SK-N-SH treated with all-trans-retinoic acid at 6 μM for 48 hours (cell line): ENCODE data around the gene LDLRAD2.
"Not testable (repeated sequence)": the region's sequence is repeated elsewhere in the genome, so short reads cannot be mapped to it uniquely, and the experiment has no call there.

Experiments
- ATAC-seq: fragments of 200-7000 bp; cut with Tn5 transposase; 3 replicates; pipeline ENCODE4 v1.9.1; 2020; ENCODE audit warnings: mild to moderate bottlenecking, moderate library complexity
- ARNTL ChIP-seq: fragments of 450-650 bp; formaldehyde crosslinking; IDR thresholded peaks from 2 replicates; pipeline ENCODE4 v1.5.0; 2020; ENCODE audit warnings: low read depth, mild to moderate bottlenecking, moderate library complexity, borderline replicate concordance
- BACH2 ChIP-seq: fragments of 250-450 bp; sonication (Bioruptor Pico); IDR thresholded peaks from 2 replicates; pipeline ENCODE4 v1.9.0; 2021; ENCODE audit warnings: mild to moderate bottlenecking, borderline replicate concordance
- CREB5 ChIP-seq: fragments of 250-450 bp; sonication (Bioruptor Pico); IDR thresholded peaks from 2 replicates; pipeline ENCODE4 v1.5.1; 2020; ENCODE audit warnings: low read depth, mild to moderate bottlenecking, moderate library complexity
- CSDC2 ChIP-seq: fragments of 250-450 bp; sonication (Bioruptor Pico); IDR thresholded peaks from 2 replicates; pipeline ENCODE4 v1.5.0; 2020; ENCODE audit warnings: mild to moderate bottlenecking, moderate library complexity
- ESRRG ChIP-seq: fragments of 250-450 bp; sonication (Bioruptor Pico); IDR thresholded peaks from 2 replicates; pipeline ENCODE4 v1.6.1; 2021; ENCODE audit warnings: mild to moderate bottlenecking
- GLIS3 ChIP-seq: fragments of 250-450 bp; sonication (Bioruptor Pico); IDR thresholded peaks from 2 replicates; pipeline ENCODE4 v1.5.0; 2020; ENCODE audit warnings: mild to moderate bottlenecking, moderate library complexity
- ISL1 ChIP-seq: fragments of 250-450 bp; sonication (Bioruptor Pico); IDR thresholded peaks from 2 replicates; pipeline ENCODE4 v2.1.2; 2022; ENCODE audit warnings: mild to moderate bottlenecking, moderate library complexity
- OSR1 ChIP-seq: fragments of 250-450 bp; sonication (Bioruptor Pico); IDR thresholded peaks from 2 replicates; pipeline ENCODE4 v1.8.0; 2022; ENCODE audit warnings: moderate library complexity, mild to moderate bottlenecking, inconsistent platforms
- PATZ1 ChIP-seq: fragments of 250-450 bp; sonication (Bioruptor Pico); IDR thresholded peaks from 2 replicates; pipeline ENCODE4 v1.8.0; 2020; ENCODE audit warnings: mild to moderate bottlenecking, moderate library complexity, borderline replicate concordance
- POU6F1 ChIP-seq: fragments of 250-450 bp; sonication (Bioruptor Pico); IDR thresholded peaks from 2 replicates; pipeline ENCODE4 v1.8.0; 2021; ENCODE audit warnings: low read depth, mild to moderate bottlenecking, moderate library complexity, borderline replicate concordance
- PPARA ChIP-seq: fragments of 250-450 bp; sonication (Bioruptor Pico); IDR thresholded peaks from 2 replicates; pipeline ENCODE4 v1.5.0; 2020; ENCODE audit warnings: mild to moderate bottlenecking, borderline replicate concordance
- RARB ChIP-seq: fragments of 250-450 bp; sonication (Bioruptor Pico); IDR thresholded peaks from 2 replicates; pipeline ENCODE4 v1.8.0; 2021; ENCODE audit warnings: mild to moderate bottlenecking, moderate library complexity
- SNAI2 ChIP-seq: fragments of 250-450 bp; sonication (Bioruptor Pico); IDR thresholded peaks from 2 replicates; pipeline ENCODE4 v1.5.0; 2020; ENCODE audit warnings: mild to moderate bottlenecking, moderate library complexity
- TOX ChIP-seq: fragments of 250-450 bp; sonication (Bioruptor Pico); IDR thresholded peaks from 2 replicates; pipeline ENCODE4 v1.8.0; 2021; ENCODE audit warnings: mild to moderate bottlenecking, moderate library complexity, borderline replicate concordance
- ZC3H10 ChIP-seq: fragments of 250-450 bp; sonication (Bioruptor Pico); IDR thresholded peaks from 2 replicates; pipeline ENCODE4 v1.5.1; 2021; ENCODE audit warnings: mild to moderate bottlenecking, moderate library complexity
- ZFP30 ChIP-seq: fragments of 450-650 bp; formaldehyde crosslinking; IDR thresholded peaks from 2 replicates; pipeline ENCODE4 v1.5.0; 2022; ENCODE audit warnings: mild to moderate bottlenecking, moderate library complexity
- ZNF565 ChIP-seq: fragments of 450-650 bp; formaldehyde crosslinking; conservative IDR thresholded peaks from 2 replicates; pipeline ENCODE4 v1.5.0; 2020; ENCODE audit warnings: low read depth, mild to moderate bottlenecking, moderate library complexity
- ZNF70 ChIP-seq: fragments of 450-650 bp; formaldehyde crosslinking; IDR thresholded peaks from 2 replicates; pipeline ENCODE4 v1.5.0; 2020; ENCODE audit warnings: mild to moderate bottlenecking, moderate library complexity
- ZNF8 ChIP-seq: fragments of 450-650 bp; formaldehyde crosslinking; IDR thresholded peaks from 2 replicates; pipeline ENCODE4 v1.5.0; 2020; ENCODE audit warnings: mild to moderate bottlenecking, moderate library complexity
- TF ChIP-seq, protein P1 (sequence below): fragments of 250-450 bp; sonication (Bioruptor Pico); IDR thresholded peaks from 2 replicates; pipeline ENCODE4 v1.5.0; 2020; ENCODE audit warnings: mild to moderate bottlenecking, moderate library complexity
- TF ChIP-seq, protein P2 (sequence below): fragments of 250-450 bp; sonication (Bioruptor Pico); IDR thresholded peaks from 2 replicates; pipeline ENCODE4 v1.5.1; 2021; ENCODE audit warnings: mild to moderate bottlenecking, moderate library complexity

LDLRAD2 gene

GRCh38 chr1:21824926-21825325 lies 12.9 kb downstream of the LDLRAD2 start:
- TF ChIP-seq, protein P1, sequence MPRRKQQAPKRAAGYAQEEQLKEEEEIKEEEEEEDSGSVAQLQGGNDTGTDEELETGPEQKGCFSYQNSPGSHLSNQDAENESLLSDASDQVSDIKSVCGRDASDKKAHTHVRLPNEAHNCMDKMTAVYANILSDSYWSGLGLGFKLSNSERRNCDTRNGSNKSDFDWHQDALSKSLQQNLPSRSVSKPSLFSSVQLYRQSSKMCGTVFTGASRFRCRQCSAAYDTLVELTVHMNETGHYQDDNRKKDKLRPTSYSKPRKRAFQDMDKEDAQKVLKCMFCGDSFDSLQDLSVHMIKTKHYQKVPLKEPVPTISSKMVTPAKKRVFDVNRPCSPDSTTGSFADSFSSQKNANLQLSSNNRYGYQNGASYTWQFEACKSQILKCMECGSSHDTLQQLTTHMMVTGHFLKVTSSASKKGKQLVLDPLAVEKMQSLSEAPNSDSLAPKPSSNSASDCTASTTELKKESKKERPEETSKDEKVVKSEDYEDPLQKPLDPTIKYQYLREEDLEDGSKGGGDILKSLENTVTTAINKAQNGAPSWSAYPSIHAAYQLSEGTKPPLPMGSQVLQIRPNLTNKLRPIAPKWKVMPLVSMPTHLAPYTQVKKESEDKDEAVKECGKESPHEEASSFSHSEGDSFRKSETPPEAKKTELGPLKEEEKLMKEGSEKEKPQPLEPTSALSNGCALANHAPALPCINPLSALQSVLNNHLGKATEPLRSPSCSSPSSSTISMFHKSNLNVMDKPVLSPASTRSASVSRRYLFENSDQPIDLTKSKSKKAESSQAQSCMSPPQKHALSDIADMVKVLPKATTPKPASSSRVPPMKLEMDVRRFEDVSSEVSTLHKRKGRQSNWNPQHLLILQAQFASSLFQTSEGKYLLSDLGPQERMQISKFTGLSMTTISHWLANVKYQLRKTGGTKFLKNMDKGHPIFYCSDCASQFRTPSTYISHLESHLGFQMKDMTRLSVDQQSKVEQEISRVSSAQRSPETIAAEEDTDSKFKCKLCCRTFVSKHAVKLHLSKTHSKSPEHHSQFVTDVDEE (CRISPR knock-in tag): no peak
- no peak for TF ChIP-seq PPARA
- no peak for TF ChIP-seq RARB (CRISPR knock-in tag)
- no peak for TF ChIP-seq PATZ1 (CRISPR knock-in tag)
- TF ChIP-seq ZNF565 (CRISPR knock-in tag): no peak
- no peak for TF ChIP-seq POU6F1 (CRISPR knock-in tag)
- no peak for TF ChIP-seq ZC3H10 (CRISPR knock-in tag)
- no peak for TF ChIP-seq SNAI2 (CRISPR knock-in tag)
- TF ChIP-seq ESRRG (CRISPR knock-in tag): no peak
- TF ChIP-seq, protein P2, sequence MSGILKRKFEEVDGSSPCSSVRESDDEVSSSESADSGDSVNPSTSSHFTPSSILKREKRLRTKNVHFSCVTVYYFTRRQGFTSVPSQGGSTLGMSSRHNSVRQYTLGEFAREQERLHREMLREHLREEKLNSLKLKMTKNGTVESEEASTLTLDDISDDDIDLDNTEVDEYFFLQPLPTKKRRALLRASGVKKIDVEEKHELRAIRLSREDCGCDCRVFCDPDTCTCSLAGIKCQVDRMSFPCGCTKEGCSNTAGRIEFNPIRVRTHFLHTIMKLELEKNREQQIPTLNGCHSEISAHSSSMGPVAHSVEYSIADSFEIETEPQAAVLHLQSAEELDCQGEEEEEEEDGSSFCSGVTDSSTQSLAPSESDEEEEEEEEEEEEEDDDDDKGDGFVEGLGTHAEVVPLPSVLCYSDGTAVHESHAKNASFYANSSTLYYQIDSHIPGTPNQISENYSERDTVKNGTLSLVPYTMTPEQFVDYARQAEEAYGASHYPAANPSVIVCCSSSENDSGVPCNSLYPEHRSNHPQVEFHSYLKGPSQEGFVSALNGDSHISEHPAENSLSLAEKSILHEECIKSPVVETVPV (CRISPR knock-in tag): no peak
- TF ChIP-seq TOX (CRISPR knock-in tag): no peak
- TF ChIP-seq CREB5 (CRISPR knock-in tag): no peak
- TF ChIP-seq GLIS3 (CRISPR knock-in tag): no peak
- no peak for TF ChIP-seq ARNTL (CRISPR knock-in tag)
- TF ChIP-seq ZFP30 (CRISPR knock-in tag): no peak
- no peak for TF ChIP-seq OSR1 (CRISPR knock-in tag)
- TF ChIP-seq ZNF70 (CRISPR knock-in tag): no peak
- no peak for TF ChIP-seq CSDC2 (CRISPR knock-in tag)
- no peak for TF ChIP-seq ISL1 (CRISPR knock-in tag)
- no peak for TF ChIP-seq ZNF8
- no peak for ATAC-seq

DNA sequence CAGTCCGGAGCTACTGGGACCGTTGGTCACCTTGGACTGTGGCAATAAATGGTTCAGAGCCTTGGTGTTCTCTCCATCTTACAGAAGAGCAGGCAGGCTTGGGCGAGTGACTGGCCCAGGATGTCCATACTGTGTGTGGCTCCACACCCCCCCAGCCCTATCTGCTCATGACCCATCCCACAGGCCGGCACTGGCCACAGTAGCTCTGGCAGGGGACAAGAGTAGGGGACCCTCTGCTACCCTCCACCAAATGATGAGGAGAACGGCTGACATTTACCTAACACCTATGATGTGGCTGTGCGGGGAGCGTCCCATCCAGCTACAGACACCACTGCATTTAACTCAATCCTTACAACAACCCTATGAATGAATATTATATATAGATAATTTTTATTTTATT lies 13.3 kb downstream of the LDLRAD2 start:
- TF ChIP-seq POU6F1 (CRISPR knock-in tag) (no peak), ZNF8 (no peak), ARNTL (CRISPR knock-in tag) (no peak), CREB5 (CRISPR knock-in tag) (no peak), TOX (CRISPR knock-in tag) (no peak), PPARA (no peak), SNAI2 (CRISPR knock-in tag) (no peak), BACH2 (no peak), ESRRG (CRISPR knock-in tag) (no peak), ISL1 (CRISPR knock-in tag) (no peak), PATZ1 (CRISPR knock-in tag) (no peak), ZC3H10 (CRISPR knock-in tag) (no peak)
- TF ChIP-seq, protein P2 (CRISPR knock-in tag): no peak
- ATAC-seq: no peak

DNA sequence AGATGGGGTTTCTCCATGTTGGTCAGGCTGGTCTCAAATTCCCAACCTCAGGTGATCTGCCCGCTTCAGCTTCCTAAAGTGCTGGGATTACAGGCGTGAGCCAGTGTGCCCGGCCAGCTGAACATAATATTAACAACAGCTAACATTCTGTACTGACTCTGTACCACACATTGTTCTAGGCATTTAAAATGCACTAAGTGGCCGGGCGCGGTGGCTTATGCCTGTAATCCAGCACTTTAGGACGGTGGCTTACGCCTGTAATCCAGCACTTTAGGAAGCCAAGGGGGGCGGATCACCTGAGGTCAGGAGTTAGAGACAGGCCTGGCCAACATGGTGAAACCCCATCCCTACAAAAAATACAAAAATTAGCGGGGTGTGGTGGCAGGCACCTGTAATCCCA lies 14.6 kb downstream of the LDLRAD2 start:
- not testable (repeated sequence) for ATAC-seq
